H1 (cell line): ENCODE data around the gene TMED9. TPM values are rescaled to one million over a fixed set of nuclear protein-coding genes. Genes with fewer than 3 reads are reported as not detected.
A peak's percentile ranks its signal among the peaks of the same experiment; 100 is the strongest.

Experiments
- CTCF ChIA-PET: fragments of 300-600 bp; sonication (Branson Sonifier 250); formaldehyde crosslinking; loops from one replicate; lab custom pipeline; 2021; ENCODE audit not compliant: partially characterized antibody; lab: Charles Lee
- POLR2A ChIA-PET: fragments of 300-600 bp; sonication (Branson Sonifier 250); formaldehyde crosslinking; loops from one replicate; lab custom pipeline; 2021; ENCODE audit warnings: inconsistent platforms; ENCODE audit not compliant: partially characterized antibody; lab: Charles Lee
- DNase-seq, 2 experiments: peaks; one replicate each; pipeline versions ENCODE4 v3.0.0 to v3.0.0-alpha.2; 2010 to 2022; ENCODE audit warnings: low spot score in 2 of 2, low read depth in 1 of 2, mixed read lengths in 1 of 2
- FAIRE-seq: peaks from 2 replicates; lab custom pipeline; 2011; peaks lifted over from hg19 to GRCh38; lab: Jason Lieb, UNC
- H2AFZ ChIP-seq: 2 replicates; pipeline ENCODE4 v1.8.1; 2012; ENCODE audit warnings: low read length, inconsistent platforms
- H2AK5ac ChIP-seq: 2 replicates; pipeline ENCODE4 v1.6.1; 2013; ENCODE audit warnings: low read depth, low read length
- H2BK120ac ChIP-seq: replicated peaks from 2 replicates; pipeline ENCODE3; 2013; ENCODE audit warnings: low read depth, low read length, inconsistent platforms
- H2BK12ac ChIP-seq: 2 replicates; pipeline ENCODE4 v1.6.1; 2013; ENCODE audit warnings: low read depth, low read length
- H2BK15ac ChIP-seq: 2 replicates; pipeline ENCODE4 v1.6.1; 2013; ENCODE audit warnings: low read length
- H2BK20ac ChIP-seq: 2 replicates; pipeline ENCODE4 v1.6.1; 2013; ENCODE audit warnings: low read length
- H2BK5ac ChIP-seq: 2 replicates; pipeline ENCODE4 v1.6.1; 2013; ENCODE audit warnings: low read depth, low read length
- H3K14ac ChIP-seq: 2 replicates; pipeline ENCODE4 v1.6.1; 2013; ENCODE audit warnings: inconsistent platforms; ENCODE audit not compliant: insufficient read length
- H3K18ac ChIP-seq: 2 replicates; pipeline ENCODE4 v1.6.1; 2013; ENCODE audit warnings: low read length; ENCODE audit errors: extremely low read depth
- H3K23ac ChIP-seq: 2 replicates; pipeline ENCODE4 v1.6.1; 2013; ENCODE audit warnings: inconsistent platforms; ENCODE audit not compliant: insufficient read length
- H3K23me2 ChIP-seq: 2 replicates; pipeline ENCODE4 v1.6.1; 2013; ENCODE audit warnings: low read depth, low read length
- H3K27ac ChIP-seq: 2 replicates; pipeline ENCODE4 v1.6.1; 2011; ENCODE audit warnings: low read depth, low read length, inconsistent platforms
- H3K27me3 ChIP-seq, 4 experiments: replicated peaks in 1 of 4; 1 replicate in 1 of 4; 2 replicates in 3 of 4; pipeline versions ENCODE4 v1.6.1 to v1.8.1; 2011 to 2013; ENCODE audit warnings: low read length in 3 of 4, mild to moderate bottlenecking in 3 of 4, inconsistent platforms in 2 of 4, mixed read lengths in 2 of 4, moderate library complexity in 1 of 4; ENCODE audit not compliant: control insufficient read depth in 3 of 4, insufficient read depth in 3 of 4; ENCODE audit errors: extremely low read depth in 1 of 4
- H3K36me3 ChIP-seq, 4 experiments: 2 replicates each; pipeline versions ENCODE4 v1.6.1 to v1.8.1; 2011 to 2013; ENCODE audit warnings: mild to moderate bottlenecking in 4 of 4, low read length in 3 of 4, moderate library complexity in 2 of 4, control low read depth in 1 of 4, inconsistent platforms in 1 of 4; ENCODE audit not compliant: insufficient read depth in 4 of 4, control insufficient read depth in 2 of 4
- H3K4ac ChIP-seq: replicated peaks from 2 replicates; pipeline ENCODE3; 2013; ENCODE audit warnings: low read length, low read depth, mixed read lengths, inconsistent platforms; ENCODE audit not compliant: insufficient read length
- H3K4me1 ChIP-seq, 4 experiments: replicated peaks in 1 of 4; 1 replicate in 1 of 4; 2 replicates in 3 of 4; pipeline versions ENCODE4 v1.6.1 to v1.8.1; 2011 to 2013; ENCODE audit warnings: low read length in 3 of 4, inconsistent platforms in 2 of 4, mixed read lengths in 1 of 4; ENCODE audit not compliant: insufficient read depth in 4 of 4, control insufficient read depth in 3 of 4
- H3K4me2 ChIP-seq, 2 experiments: 2 replicates each; pipeline versions ENCODE4 v1.6.1 to v1.8.1; 2011 to 2013; ENCODE audit warnings: low read depth in 2 of 2, low read length in 2 of 2, control low read depth in 1 of 2, inconsistent platforms in 1 of 2, mild to moderate bottlenecking in 1 of 2; ENCODE audit not compliant: insufficient read depth in 1 of 2
- H3K4me3 ChIP-seq, 4 experiments: fragments of 200-600, 300-600 bp in 1 of 4; sonication (generic), shearing (Covaris generic), sonication (Bioruptor Twin) in 1 of 4; 2 replicates each; pipeline versions ENCODE4 v1.5.1 to v1.8.1; 2011 to 2016; ENCODE audit warnings: low read length in 4 of 4, low read depth in 3 of 4, control low read depth in 2 of 4, inconsistent platforms in 2 of 4, mild to moderate bottlenecking in 2 of 4, mixed read lengths in 1 of 4, moderate library complexity in 1 of 4; ENCODE audit not compliant: insufficient read depth in 2 of 4; ENCODE audit errors: extremely low read depth in 1 of 4
- H3K56ac ChIP-seq: replicated peaks from 2 replicates; pipeline ENCODE3; 2013; ENCODE audit warnings: low read depth, mild to moderate bottlenecking, mixed read lengths, low read length, inconsistent platforms; ENCODE audit not compliant: insufficient read length
- H3K79me1 ChIP-seq: 2 replicates; pipeline ENCODE4 v1.6.1; 2013; ENCODE audit warnings: low read depth, low read length, control low read depth
- H3K79me2 ChIP-seq, 2 experiments: 2 replicates each; pipeline versions ENCODE4 v1.6.1 to v1.8.1; 2012 to 2013; ENCODE audit warnings: low read length in 2 of 2, mild to moderate bottlenecking in 2 of 2, inconsistent platforms in 1 of 2; ENCODE audit not compliant: insufficient read depth in 2 of 2, control insufficient read depth in 1 of 2
- H3K9ac ChIP-seq, 4 experiments: replicated peaks in 1 of 4; 1 replicate in 1 of 4; 2 replicates in 3 of 4; pipeline versions ENCODE4 v1.6.1 to v1.8.1; 2011 to 2013; ENCODE audit warnings: low read depth in 3 of 4, low read length in 3 of 4, control low read depth in 2 of 4, mild to moderate bottlenecking in 2 of 4, moderate library complexity in 2 of 4, inconsistent platforms in 1 of 4; ENCODE audit errors: extremely low read depth in 1 of 4
- H3K9me3 ChIP-seq, 2 experiments: 2 replicates each; pipeline versions ENCODE4 v1.6.1 to v1.8.1; 2012 to 2013; ENCODE audit warnings: mild to moderate bottlenecking in 2 of 2, moderate library complexity in 2 of 2, control low read depth in 1 of 2, inconsistent platforms in 1 of 2, low read depth in 1 of 2, low read length in 1 of 2, mixed read lengths in 1 of 2; ENCODE audit not compliant: insufficient read depth in 2 of 2
- H4K20me1 ChIP-seq, 2 experiments: replicated peaks in 1 of 2; 2 replicates each; pipeline versions ENCODE3 to v1.8.1; 2011 to 2013; ENCODE audit warnings: inconsistent platforms in 2 of 2, low read length in 2 of 2, mild to moderate bottlenecking in 1 of 2; ENCODE audit not compliant: insufficient read depth in 2 of 2, control insufficient read depth in 1 of 2
- H4K5ac ChIP-seq: 2 replicates; pipeline ENCODE4 v1.6.1; 2013; ENCODE audit warnings: low read length, low read depth, mixed read lengths, inconsistent platforms; ENCODE audit not compliant: insufficient read length
- H4K8ac ChIP-seq: 2 replicates; pipeline ENCODE4 v1.8.0; 2013; ENCODE audit warnings: mild to moderate bottlenecking, moderate library complexity, low read length, inconsistent platforms; ENCODE audit not compliant: insufficient read depth; ENCODE audit errors: extremely low read depth
- H4K91ac ChIP-seq: replicated peaks from 2 replicates; pipeline ENCODE3; 2013; ENCODE audit warnings: low read length, mixed read lengths, inconsistent platforms; ENCODE audit not compliant: insufficient read length
- ATF2 ChIP-seq: IDR thresholded peaks from 2 replicates; pipeline ENCODE4 v1.6.1; 2012; ENCODE audit warnings: low read length, inconsistent platforms
- ATF3 ChIP-seq: IDR thresholded peaks from 2 replicates; pipeline ENCODE4 v1.6.1; 2011; ENCODE audit warnings: low read depth, mild to moderate bottlenecking, low read length; ENCODE audit not compliant: insufficient read depth
- CEBPB ChIP-seq: IDR thresholded peaks from 2 replicates; pipeline ENCODE4 v1.6.1; 2012; ENCODE audit warnings: low read depth, low read length
- CHD1 ChIP-seq: IDR thresholded peaks from 2 replicates; pipeline ENCODE4 v1.6.1; 2012; ENCODE audit warnings: low read depth, low read length, improper control_type of control experiment
- RBBP5 ChIP-seq: IDR thresholded peaks from 2 replicates; pipeline ENCODE4 v1.7.1; 2012; ENCODE audit warnings: low read depth, mild to moderate bottlenecking, inconsistent platforms, low read length, moderate library complexity, borderline replicate concordance
- RFX5 ChIP-seq: IDR thresholded peaks from 2 replicates; pipeline ENCODE4 v1.6.1; 2011; ENCODE audit warnings: low read depth, low read length, improper control_type of control experiment, borderline replicate concordance
- RNF2 ChIP-seq: fragments of 200-900, 300-1000 bp; sonication (generic); IDR thresholded peaks from 2 replicates; pipeline ENCODE4 v1.7.1; 2016; ENCODE audit warnings: borderline replicate concordance, low read depth, mild to moderate bottlenecking, antibody characterized with exemption, low read length; ENCODE audit not compliant: poor library complexity, severe bottlenecking; ENCODE audit errors: missing control alignments
- SIN3A ChIP-seq, 2 experiments: IDR thresholded peaks in 1 of 2; conservative IDR thresholded peaks in 1 of 2; 2 replicates each; pipeline ENCODE4 v1.6.1; 2011 to 2012; ENCODE audit warnings: low read length in 2 of 2, improper control_type of control experiment in 1 of 2, low read depth in 1 of 2, mild to moderate bottlenecking in 1 of 2
- TAF1 ChIP-seq: IDR thresholded peaks from 2 replicates; pipeline ENCODE4 v1.6.1; 2011; ENCODE audit warnings: mild to moderate bottlenecking, low read depth, low read length
- ZNF274 ChIP-seq: IDR thresholded peaks from 2 replicates; pipeline ENCODE4 v1.7.0; 2012; ENCODE audit warnings: low read length, borderline replicate concordance; ENCODE audit errors: extremely low read depth
- WGBS, 2 experiments: shearing (Covaris generic) in 1 of 2; methylation state at CpG; one replicate each; pipeline versions ENCODE4 v1.1.6 to v1.1.7; 2013 to 2015; ENCODE audit warnings: low lambda C conversion rate in 2 of 2, mixed read lengths in 2 of 2, inconsistent platforms in 1 of 2, low coverage in 1 of 2, missing lambda C conversion rate in 1 of 2; ENCODE audit not compliant: insufficient replicate concordance in 2 of 2, insufficient coverage in 1 of 2, insufficient read length in 1 of 2; ENCODE audit errors: extremely low coverage in 1 of 2, missing lambda C conversion rate in 1 of 2; 5-methylcytosine and 5-hydroxymethylcytosine counted together
- polyA plus RNA-seq, 7 experiments: library from polyadenylated mRNA; depleted of rRNA in 3 of 7; stranded (reverse) in 5 of 7; unstranded in 2 of 7; fragments of >200 nt in 5 of 7; fragments of 200-250 nt in 2 of 7; gene quantifications; 1 replicate in 5 of 7; 2 replicates in 1 of 7; 4 replicates in 1 of 7; pipeline versions ENCODE4 v1.2.1 to v1.2.3, GENCODE V29; 2011 to 2013; ENCODE audit warnings: missing spikeins in 2 of 7, mixed read lengths in 2 of 7
- total RNA-seq: library from RNA; stranded (reverse); fragmentation: NEBNext Ultra II Directional; extraction: Animal tissue kit (Norgen Biotek cat#: 25700); gene quantifications from 2 replicates; pipeline ENCODE4 v1.2.1, GENCODE V29; 2021

TMED9 gene
- total and polyA plus RNA-seq, 2 of the 8 experiments (the other 6 are each of a cell fraction or from before 2014, with no cell fraction given) = 130 to 160 TPM

GRCh38 chr5:177575488-177575887 is 16.5 kb upstream of the TMED9 start:
- Histone ChIP-seq H3K36me3 (no peaks in the 10 kb centered on the region), H2AK5ac (peak overlapping the region; percentile 75; the same call in 1 of the 2 replicates), H3K4me3 (no peak overlapping the region), H3K18ac (no peak overlapping the region), H2BK20ac (peak overlapping the region; percentile 80; the same call in 1 of the 2 replicates), H4K5ac (no peak overlapping the region), H3K4me1 (no peaks in the 10 kb centered on the region), H3K23ac (no peak overlapping the region), H2AFZ (no peak overlapping the region), H3K27me3 (no peaks in the 10 kb centered on the region), H2BK15ac (no peak overlapping the region), H4K8ac (no peak overlapping the region), H3K4ac (no peak overlapping the region), H3K9me3 (no peaks in the 10 kb centered on the region), H3K4me2 (no peak overlapping the region), H3K27ac (no peak overlapping the region), H4K20me1 (no peaks in the 10 kb centered on the region), H3K56ac (no peak overlapping the region), H3K79me1 (no peaks in the 10 kb centered on the region), H2BK120ac (no peak overlapping the region), H3K9ac (no peak overlapping the region), H3K14ac (no peak overlapping the region), H2BK12ac (no peak overlapping the region), H2BK5ac (0 out of 2 replicates have a peak overlapping the region, but pooled peaks have one; percentile 60), H3K23me2 (no peaks in the 10 kb centered on the region), H3K79me2 (no peaks in the 10 kb centered on the region), H4K91ac (no peak overlapping the region)
- ChIA-PET CTCF (interaction anchor here (0.6 to 2.2 kb wide), 2 partner anchors 8 to 33 kb away, joined by 3 to 12 read pairs; no protein-coding TSS in a partner anchor), POLR2A (interaction anchor here (1.3 kb wide), 1 partner anchor 22 kb away, joined by 3 read pairs; no protein-coding TSS in a partner anchor)
- FAIRE-seq (no peak), DNase-seq (no peak)
- WGBS, 2 experiments = 88% methylated on average over 1 of the region's 1 CpG; no CpG with 5 or more reads in 1 of the 2 experiments
- TF ChIP-seq RFX5 = no peak
- no peak for TF ChIP-seq ATF2
- TF ChIP-seq RNF2 = no peak
- TF ChIP-seq SIN3A (conservative IDR thresholded peaks at IDR 0.05 in 1 of 2, IDR thresholded peaks at IDR 0.05 in 1 of 2; ENCODE audit: low read depth in 1 of 2, low read length in 2 of 2) = no peak
- TF ChIP-seq ATF3 = no peak
- no peak for TF ChIP-seq TAF1
- no peak for TF ChIP-seq RBBP5
- no peak for TF ChIP-seq CHD1
- no peak for TF ChIP-seq ZNF274
- no peak for TF ChIP-seq CEBPB
